IMR-90 (cell line): ENCODE data around the gene RAB11FIP3. TPM values are rescaled to one million over a fixed set of nuclear protein-coding genes. Genes with fewer than 3 reads are reported as not detected.

Experiments used
- ATAC-seq: fragments of 200-7000 bp; cut with Tn5 transposase; 2 replicates; pipeline ENCODE4 v1.9.1; 2020; ENCODE audit warnings: low read depth, mild to moderate bottlenecking, moderate library complexity
- BruUV-seq: library from RNA; stranded (reverse); fragments of 400-500 nt; replicated peaks from 2 replicates; lab custom pipeline; 2021; lab: Mats Ljungman, UMichigan
- CTCF ChIA-PET: fragments of 300-600 bp; formaldehyde crosslinking; extraction: SDS; loops from one replicate; lab custom pipeline; 2021; ENCODE audit warnings: antibody characterized with exemption; lab: Yijun Ruan, JAX
- POLR2A ChIA-PET: fragments of 300-600 bp; sonication (Branson Sonifier 250); formaldehyde crosslinking; loops from one replicate; lab custom pipeline; 2022; ENCODE audit warnings: antibody characterized with exemption; ENCODE audit not compliant: unreplicated experiment; lab: Charles Lee
- DNase-seq: peaks from one replicate; pipeline ENCODE4 v3.0.0; 2013
- H2AFZ ChIP-seq: replicated peaks from 2 replicates; pipeline ENCODE3; 2013; ENCODE audit warnings: low read length, mild to moderate bottlenecking; ENCODE audit not compliant: poor library complexity
- H2AK5ac ChIP-seq: 2 replicates; pipeline ENCODE4 v1.6.1; 2013; ENCODE audit warnings: low read depth, low read length, inconsistent platforms
- H2AK9ac ChIP-seq: replicated peaks from 2 replicates; pipeline ENCODE3; 2013; ENCODE audit warnings: mild to moderate bottlenecking, low read depth, low read length, moderate library complexity; ENCODE audit not compliant: poor library complexity
- H2BK120ac ChIP-seq: 2 replicates; pipeline ENCODE4 v1.6.1; 2013; ENCODE audit warnings: low read depth, low read length, inconsistent platforms
- H2BK15ac ChIP-seq: 3 replicates; pipeline ENCODE4 v1.6.1; 2013; ENCODE audit warnings: low read depth, low read length, inconsistent platforms
- H2BK20ac ChIP-seq: 2 replicates; pipeline ENCODE4 v1.6.1; 2013; ENCODE audit warnings: low read depth, mild to moderate bottlenecking, inconsistent platforms, low read length, moderate library complexity
- H2BK5ac ChIP-seq: 2 replicates; pipeline ENCODE4 v1.6.1; 2013; ENCODE audit warnings: mild to moderate bottlenecking, low read depth, low read length, inconsistent platforms; ENCODE audit not compliant: poor library complexity, severe bottlenecking
- H3K14ac ChIP-seq: replicated peaks from 2 replicates; pipeline ENCODE4 v1.6.1; 2013; ENCODE audit warnings: low read depth, low read length, inconsistent platforms
- H3K18ac ChIP-seq: 2 replicates; pipeline ENCODE4 v1.6.1; 2013; ENCODE audit warnings: low read depth, low read length, control low read depth
- H3K23ac ChIP-seq: 2 replicates; pipeline ENCODE4 v1.6.1; 2013; ENCODE audit warnings: low read depth, low read length, inconsistent platforms
- H3K27ac ChIP-seq: 2 replicates; pipeline ENCODE4 v1.5.1; 2013; ENCODE audit warnings: mild to moderate bottlenecking, control low read depth, low read length; ENCODE audit not compliant: insufficient read depth
- H3K27me3 ChIP-seq: 2 replicates; pipeline ENCODE4 v1.6.1; 2013; ENCODE audit warnings: low read length; ENCODE audit not compliant: control insufficient read depth, insufficient read depth
- H3K36me3 ChIP-seq: 2 replicates; pipeline ENCODE4 v1.6.1; 2013; ENCODE audit warnings: low read length, mixed read lengths; ENCODE audit not compliant: control insufficient read depth, insufficient read depth
- H3K4ac ChIP-seq: 2 replicates; pipeline ENCODE4 v1.6.1; 2013; ENCODE audit warnings: low read depth, low read length, inconsistent platforms
- H3K4me1 ChIP-seq: 2 replicates; pipeline ENCODE4 v1.6.1; 2013; ENCODE audit warnings: low read length, mixed read lengths; ENCODE audit not compliant: control insufficient read depth, insufficient read depth
- H3K4me2 ChIP-seq: 2 replicates; pipeline ENCODE4 v1.6.1; 2013; ENCODE audit warnings: low read depth, mild to moderate bottlenecking, control low read depth, low read length, moderate library complexity
- H3K4me3 ChIP-seq: 2 replicates; pipeline ENCODE4 v1.5.1; 2013; ENCODE audit warnings: low read depth, mild to moderate bottlenecking, control low read depth, low read length, moderate library complexity; ENCODE audit not compliant: insufficient read depth
- H3K56ac ChIP-seq: 2 replicates; pipeline ENCODE4 v1.6.1; 2013; ENCODE audit warnings: low read length, inconsistent platforms; ENCODE audit not compliant: insufficient read depth; ENCODE audit errors: extremely low read depth
- H3K79me1 ChIP-seq, 2 experiments: 2 replicates each; pipeline ENCODE4 v1.6.1; 2013; ENCODE audit warnings: low read length in 2 of 2, inconsistent platforms in 1 of 2, low read depth in 1 of 2
- H3K9ac ChIP-seq: 2 replicates; pipeline ENCODE4 v1.6.1; 2013; ENCODE audit warnings: low read depth, low read length, control low read depth
- H3K9me1 ChIP-seq: 2 replicates; pipeline ENCODE4 v1.6.1; 2013; ENCODE audit warnings: low read length, inconsistent platforms; ENCODE audit not compliant: insufficient read depth
- H3K9me3 ChIP-seq: 2 replicates; pipeline ENCODE4 v1.6.1; 2013; ENCODE audit warnings: low read length; ENCODE audit not compliant: control insufficient read depth, insufficient read depth
- H4K20me1 ChIP-seq: 2 replicates; pipeline ENCODE4 v1.6.1; 2013; ENCODE audit warnings: low read length, inconsistent platforms; ENCODE audit not compliant: insufficient read depth
- H4K5ac ChIP-seq: 2 replicates; pipeline ENCODE4 v1.6.1; 2013; ENCODE audit warnings: mild to moderate bottlenecking, low read depth, low read length, control low read depth
- H4K8ac ChIP-seq, 2 experiments: 2 replicates each; pipeline ENCODE4 v1.6.1; 2013; ENCODE audit warnings: low read depth in 2 of 2, low read length in 2 of 2, control low read depth in 1 of 2, inconsistent platforms in 1 of 2
- H4K91ac ChIP-seq: 2 replicates; pipeline ENCODE4 v1.6.1; 2013; ENCODE audit warnings: low read depth, low read length, inconsistent platforms; ENCODE audit not compliant: insufficient read depth
- BHLHE40 ChIP-seq: fragments of 150-350 bp; IDR thresholded peaks from 2 replicates; pipeline ENCODE4 v1.6.1; 2016; ENCODE audit warnings: mild to moderate bottlenecking, low read depth, low read length
- CEBPB ChIP-seq: IDR thresholded peaks from 2 replicates; pipeline ENCODE4 v1.6.1; 2012; ENCODE audit warnings: low read depth, low read length, improper control_type of control experiment
- CHD1 ChIP-seq: IDR thresholded peaks from 2 replicates; pipeline ENCODE4 v1.6.1; 2012; ENCODE audit warnings: low read depth, low read length, improper control_type of control experiment
- CTCF ChIP-seq: conservative IDR thresholded peaks from 2 replicates; pipeline ENCODE4 v1.5.1; 2012; ENCODE audit warnings: mild to moderate bottlenecking, low read depth, low read length, improper control_type of control experiment
- ELK1 ChIP-seq: fragments of 150-350 bp; IDR thresholded peaks from 2 replicates; pipeline ENCODE4 v1.6.1; 2016; ENCODE audit warnings: low read depth, mild to moderate bottlenecking, low read length, moderate library complexity, borderline replicate concordance
- FOS ChIP-seq: fragments of 150-350 bp; IDR thresholded peaks from 2 replicates; pipeline ENCODE4 v1.6.1; 2016; ENCODE audit warnings: low read depth, low read length
- MAFK ChIP-seq: IDR thresholded peaks from 2 replicates; pipeline ENCODE4 v1.6.1; 2012; ENCODE audit warnings: low read depth, low read length, improper control_type of control experiment
- MAZ ChIP-seq: IDR thresholded peaks from 2 replicates; pipeline ENCODE4 v1.6.1; 2012; ENCODE audit warnings: low read depth, mild to moderate bottlenecking, low read length, improper control_type of control experiment, moderate library complexity, borderline replicate concordance
- MXI1 ChIP-seq: IDR thresholded peaks from 2 replicates; pipeline ENCODE4 v1.6.1; 2012; ENCODE audit warnings: low read depth, mild to moderate bottlenecking, low read length, moderate library complexity, borderline replicate concordance
- RAD21 ChIP-seq: IDR thresholded peaks from 2 replicates; pipeline ENCODE4 v1.6.1; 2012; ENCODE audit warnings: low read length, improper control_type of control experiment
- RCOR1 ChIP-seq: IDR thresholded peaks from 2 replicates; pipeline ENCODE4 v1.6.1; 2012; ENCODE audit warnings: mild to moderate bottlenecking, low read length, improper control_type of control experiment; ENCODE audit not compliant: insufficient replicate concordance
- RFX5 ChIP-seq: IDR thresholded peaks from 2 replicates; pipeline ENCODE4 v1.8.0; 2012; ENCODE audit warnings: low read depth, mild to moderate bottlenecking, low read length, moderate library complexity
- SMC3 ChIP-seq: fragments of 150-350 bp; IDR thresholded peaks from 2 replicates; pipeline ENCODE4 v1.6.1; 2016; ENCODE audit warnings: low read depth, mild to moderate bottlenecking, antibody characterized with exemption, low read length, moderate library complexity
- USF2 ChIP-seq: fragments of 150-350 bp; IDR thresholded peaks from 2 replicates; pipeline ENCODE4 v1.6.1; 2017; ENCODE audit warnings: mild to moderate bottlenecking, antibody characterized with exemption, low read length, low read depth
- WGBS, 2 experiments: methylation state at CpG; one replicate each; pipeline versions ENCODE4 v1.1.5 to v1.1.7; 2013; ENCODE audit warnings: missing lambda C conversion rate in 2 of 2; ENCODE audit not compliant: insufficient read length in 1 of 2; ENCODE audit errors: extremely low coverage in 2 of 2; 5-methylcytosine and 5-hydroxymethylcytosine counted together
- dilution Hi-C: fragments of 300-500 bp; cut with HindIII; formaldehyde crosslinking; loops from one replicate; pipeline ENCODE4 v1.14.3; 2018; ENCODE audit warnings: low sequenced_read_pairs; ENCODE audit not compliant: unreplicated experiment
- in situ Hi-C: fragments of 300-500 bp; cut with MboI; formaldehyde crosslinking; loops from 3 replicates; pipeline ENCODE4 v1.14.3; 2019; ENCODE audit warnings: low sequenced_read_pairs, inconsistent platforms, mixed read lengths
- intact Hi-C: fragments of 100-400 bp; cut with micrococcal nuclease; formaldehyde crosslinking; loops from 2 replicates; pipeline ENCODE4 v1.10.0; 2022
- polyA plus RNA-seq, 3 experiments: library from polyadenylated mRNA; depleted of rRNA; stranded (reverse); fragments of >200 nt; gene quantifications; 2 replicates each; pipeline ENCODE4 v1.2.3, GENCODE V29; 2012; ENCODE audit warnings: low replicate concordance in 1 of 3
- total RNA-seq: library from RNA; depleted of rRNA; stranded (reverse); fragments of >200 nt; gene quantifications from 2 replicates; pipeline ENCODE4 v1.2.3, GENCODE V29; 2012

RAB11FIP3 gene
- total and polyA plus RNA-seq, 2 of the 4 experiments (the other 2 are of a cell fraction) = 7.5 to 22.5 TPM

GRCh38 chr16:536746-537145 is 111.3 kb downstream of the RAB11FIP3 start:
- Histone ChIP-seq H2BK120ac (no peak overlapping the region), H3K9ac (no peak overlapping the region), H3K4me3 (no peak overlapping the region), H3K56ac (no peak overlapping the region), H3K9me3 (no peaks in the 10 kb centered on the region), H4K5ac (no peak overlapping the region), H3K27me3 (no peaks in the 10 kb centered on the region), H3K23ac (no peak overlapping the region), H3K4ac (no peak overlapping the region), H2BK20ac (no peak overlapping the region), H3K27ac (no peak overlapping the region), H3K36me3 (peaks cover 11% of the 10 kb centered on the region; the same call in 1 of the 2 replicates), H3K18ac (no peak overlapping the region), H2AK5ac (no peak overlapping the region; the same call in 1 of the 2 replicates), H3K9me1 (peaks cover 12% of the 10 kb centered on the region; the same call in 1 of the 2 replicates), H4K8ac (no peak overlapping the region), H3K14ac (no peak overlapping the region), H3K4me1 (peaks cover 22% of the 10 kb centered on the region), H2AFZ (no peak overlapping the region), H3K4me2 (no peak overlapping the region), H4K91ac (no peak overlapping the region), H2AK9ac (no peak overlapping the region), H2BK15ac (no peak overlapping the region), H3K79me1 (peaks cover 13 to 74% of the 10 kb centered on the region in 2 experiments), H2BK5ac (no peak overlapping the region), H4K20me1 (peaks cover 67% of the 10 kb centered on the region)
- ChIA-PET POLR2A (no interaction called here), CTCF (no interaction called here)
- ATAC-seq (no peak), DNase-seq (no peak)
- dilution Hi-C loops = no loop called here
- BruUV-seq = no TSS peak
- in situ Hi-C loops = no loop called here
- TF ChIP-seq SMC3 (no peak), MAZ (no peak), ELK1 (no peak), RAD21 (no peak), MXI1 (no peak), USF2 (no peak), FOS (no peak), CTCF (no peak), CEBPB (no peak), RCOR1 (no peak), CHD1 (no peak), RFX5 (no peak), BHLHE40 (no peak), MAFK (no peak)
- 99% methylated on average over 14 of the region's 17 CpGs; no CpG with 5 or more reads in 1 of the 2 experiments for WGBS, 2 experiments
- intact Hi-C loops = no loop called here
